ENCODE measurements around the gene PATJ. TPM values are rescaled to one million over a fixed set of nuclear protein-coding genes. Genes with fewer than 3 reads are reported as not detected.

Gene PATJ
- total RNA-seq, 1 donor from 2014 or later, result 31.2 TPM

DNA sequence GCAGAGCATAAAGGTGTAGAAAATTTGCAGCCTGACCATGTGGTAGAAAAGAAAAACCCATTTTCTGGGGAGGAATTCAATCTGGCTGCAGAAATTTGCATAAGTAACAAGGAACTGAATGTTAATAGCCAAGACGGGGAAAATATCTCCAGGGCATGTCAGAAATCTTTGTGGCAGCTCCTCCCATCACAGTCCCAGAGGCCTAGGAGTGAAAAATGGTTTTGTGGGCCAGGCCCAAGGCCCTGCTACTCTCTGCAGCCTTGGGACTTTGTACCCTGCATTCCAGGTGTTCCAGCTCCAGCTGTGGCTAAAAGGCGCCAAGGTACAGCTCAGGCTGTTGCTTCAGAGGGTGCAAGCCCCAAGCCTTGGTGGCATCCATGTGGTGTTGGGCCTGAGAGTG lies 152.9 kb downstream of the PATJ start:
- intact Hi-C loops (cut with micrococcal nuclease), result no loop called here
- no peaks in the 10 kb centered on the region for H3K4me1 Mint-ChIP-seq
- POLR2A ChIA-PET, result no interaction called here
- no peak for TF ChIP-seq CTCF (IDR thresholded peaks at IDR 0.05)
- CTCF ChIA-PET, result no interaction called here
- no peak overlapping the region for H3K27ac Mint-ChIP-seq
- DNase-seq (no peak), ATAC-seq (ENCODE audit: low read depth) (no peak)
- no peak overlapping the region for H3K4me3 Mint-ChIP-seq
- H3K27me3 Mint-ChIP-seq, result no peaks in the 10 kb centered on the region
- H3K9me3 Mint-ChIP-seq, result peaks cover 13% of the 10 kb centered on the region
- H3K36me3 Mint-ChIP-seq (ENCODE audit: low read depth), result peaks cover 45% of the 10 kb centered on the region

DNA sequence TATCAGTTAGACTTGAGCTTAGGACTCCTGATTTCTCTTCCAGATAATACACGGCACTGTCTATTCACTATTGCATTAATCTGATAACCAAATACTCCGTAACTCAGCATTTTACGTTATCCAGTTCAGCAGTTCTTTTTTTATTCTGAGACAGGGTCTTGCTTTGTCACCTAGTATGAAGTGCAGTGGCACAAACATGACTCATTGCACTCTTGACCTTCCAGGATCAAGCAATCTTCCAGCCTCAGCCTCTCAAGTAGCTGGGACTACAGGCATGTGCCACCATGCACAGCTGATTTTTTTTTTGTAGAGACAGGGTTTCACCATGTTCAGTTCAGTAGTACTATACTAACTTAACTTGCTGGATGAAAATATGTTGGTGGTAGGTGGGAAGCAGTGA lies 156.4 kb downstream of the PATJ start:
- TF ChIP-seq CTCF (IDR thresholded peaks at IDR 0.05), result no peak
- Mint-ChIP-seq H3K27ac (no peak overlapping the region), H3K4me1 (no peaks in the 10 kb centered on the region), H3K9me3 (peaks cover 10% of the 10 kb centered on the region), H3K27me3 (no peaks in the 10 kb centered on the region), H3K36me3 (ENCODE audit: low read depth) (peaks cover 49% of the 10 kb centered on the region), H3K4me3 (no peak overlapping the region)
- ChIA-PET CTCF (no interaction called here), POLR2A (no interaction called here)
- ATAC-seq (ENCODE audit: low read depth) (no peak), DNase-seq (no peak)
- intact Hi-C loops (cut with micrococcal nuclease), result no loop called here

GRCh38 chr1:61904354-61904753 lies 162.1 kb downstream of the PATJ start:
- Mint-ChIP-seq H3K9me3 (no peaks in the 10 kb centered on the region), H3K27me3 (no peaks in the 10 kb centered on the region)
- TF ChIP-seq CTCF (IDR thresholded peaks at IDR 0.05), result no peak

GRCh38 chr1:61907102-61907501 lies 164.8 kb downstream of the PATJ start:
- no peak overlapping the region for H3K27ac Mint-ChIP-seq
- H3K9me3 Mint-ChIP-seq, result no peaks in the 10 kb centered on the region
- DNase-seq (no peak), ATAC-seq (ENCODE audit: low read depth) (no peak)
- no peaks in the 10 kb centered on the region for H3K27me3 Mint-ChIP-seq
- CTCF ChIA-PET, result no interaction called here
- intact Hi-C loops (cut with micrococcal nuclease), result no loop called here
- no peak for TF ChIP-seq CTCF (IDR thresholded peaks at IDR 0.05)
- peaks cover 27% of the 10 kb centered on the region for H3K36me3 Mint-ChIP-seq (ENCODE audit: low read depth)
- H3K4me3 Mint-ChIP-seq, result no peak overlapping the region
- no peaks in the 10 kb centered on the region for H3K4me1 Mint-ChIP-seq
- POLR2A ChIA-PET, result no interaction called here

More at GRCh38 chr1:61904354-61904753, 162.1 kb downstream of the PATJ start:
- DNase-seq, result no peak
- Mint-ChIP-seq H3K4me1 (no peaks in the 10 kb centered on the region), H3K4me3 (no peak overlapping the region), H3K27ac (no peak overlapping the region), H3K36me3 (ENCODE audit: low read depth) (peaks cover 31% of the 10 kb centered on the region)
- ChIA-PET POLR2A (no interaction called here), CTCF (no interaction called here)
- no peak for ATAC-seq (ENCODE audit: low read depth)
- intact Hi-C loops (cut with micrococcal nuclease), result no loop called here

DNA sequence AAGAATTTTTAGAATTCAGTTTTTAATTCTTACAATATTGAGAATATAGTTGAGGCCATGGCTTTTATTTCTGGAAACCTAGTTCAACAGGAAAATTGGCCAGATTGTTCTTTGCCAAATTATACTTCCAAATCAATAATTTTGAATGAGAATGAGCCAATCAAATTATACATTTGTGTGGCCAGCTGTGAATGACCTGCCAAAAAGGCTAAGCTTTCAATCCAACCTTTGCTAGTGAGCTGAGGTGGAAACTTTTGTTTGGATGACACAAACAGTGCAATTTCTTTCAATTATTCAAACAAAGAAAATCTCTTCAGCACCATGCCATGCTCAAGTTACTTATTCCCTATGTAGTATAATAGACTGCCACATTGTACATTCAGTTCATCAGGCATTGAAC lies 167.8 kb downstream of the PATJ start:
- POLR2A ChIA-PET, result no interaction called here
- H3K27ac Mint-ChIP-seq, result no peak overlapping the region
- H3K36me3 Mint-ChIP-seq (ENCODE audit: low read depth), result peaks cover 25% of the 10 kb centered on the region

More for the DNA sequence above, 167.8 kb downstream of the PATJ start:
- CTCF ChIA-PET, result no interaction called here
- no peaks in the 10 kb centered on the region for H3K9me3 Mint-ChIP-seq
- no peak for TF ChIP-seq CTCF (IDR thresholded peaks at IDR 0.05)
- ATAC-seq (ENCODE audit: low read depth) (no peak), DNase-seq (no peak)
- intact Hi-C loops (cut with micrococcal nuclease), result no loop called here
- H3K4me1 Mint-ChIP-seq, result no peaks in the 10 kb centered on the region
- H3K4me3 Mint-ChIP-seq, result no peak overlapping the region
- H3K27me3 Mint-ChIP-seq, result no peaks in the 10 kb centered on the region
